ENCODE measurements around the gene RDH13.
"Not testable (repeated sequence)": the region's sequence is repeated elsewhere in the genome, so short reads cannot be mapped to it uniquely, and the experiment has no call there.

The RDH13 gene, protein sequence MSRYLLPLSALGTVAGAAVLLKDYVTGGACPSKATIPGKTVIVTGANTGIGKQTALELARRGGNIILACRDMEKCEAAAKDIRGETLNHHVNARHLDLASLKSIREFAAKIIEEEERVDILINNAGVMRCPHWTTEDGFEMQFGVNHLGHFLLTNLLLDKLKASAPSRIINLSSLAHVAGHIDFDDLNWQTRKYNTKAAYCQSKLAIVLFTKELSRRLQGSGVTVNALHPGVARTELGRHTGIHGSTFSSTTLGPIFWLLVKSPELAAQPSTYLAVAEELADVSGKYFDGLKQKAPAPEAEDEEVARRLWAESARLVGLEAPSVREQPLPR

DNA sequence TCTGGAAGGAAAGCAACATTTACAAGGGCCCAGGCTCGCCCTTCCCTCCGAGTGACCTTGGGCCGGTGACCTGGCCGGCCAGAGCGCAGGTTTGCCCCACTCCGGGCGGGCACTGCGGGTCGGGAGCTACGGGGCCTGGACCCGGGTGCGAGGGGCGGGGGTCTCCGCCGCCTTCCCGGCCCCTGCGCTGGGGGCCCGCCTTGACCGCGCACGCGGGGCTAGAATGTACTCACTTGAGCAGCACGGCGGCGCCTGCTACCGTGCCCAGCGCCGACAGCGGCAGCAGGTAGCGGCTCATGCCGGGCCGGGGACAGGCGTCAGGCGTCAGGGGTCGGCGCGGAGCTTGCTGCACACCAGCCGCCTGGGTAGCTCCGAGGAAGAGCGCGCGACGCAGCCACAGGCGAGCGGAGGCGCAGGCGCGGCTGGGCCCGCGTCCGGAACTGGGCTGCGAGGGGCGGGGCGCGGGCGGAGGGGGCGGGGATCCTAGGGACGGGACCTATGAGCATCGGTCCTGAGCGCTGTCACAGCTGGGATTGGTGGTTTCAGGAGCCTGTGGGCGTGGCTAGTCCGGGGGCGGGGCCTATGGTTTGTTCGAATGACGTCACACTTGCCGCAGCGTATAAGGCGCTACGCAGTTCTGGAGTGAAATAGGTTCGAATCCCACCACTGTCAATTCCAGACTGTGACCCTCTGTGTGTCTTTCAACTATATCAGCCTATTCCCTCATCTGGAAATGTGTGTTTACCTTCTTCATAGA is at the start of gene RDH13:
Gene RDH13 (minus strand): TSS at position 414 of the 757 bp plus-strand sequence. CDS start 116 bp downstream, at position 298.
- peak; percentile 97 for DNase-seq
- Histone ChIP-seq H3K27me3 (ENCODE audit: insufficient read depth, low read depth, severe bottlenecking) (peaks cover 5% of the 10 kb centered on the region), H3K27ac (no peak within 1 kb of the TSS), H3K4me3 (ENCODE audit: low read depth, low read length) (peak within 1 kb of the TSS; percentile 54), H3K9me3 (ENCODE audit: severe bottlenecking) (no peaks in the 10 kb centered on the region), H3K36me3 (peaks cover 11% of the 10 kb centered on the region)
- TF ChIP-seq, protein P1, sequence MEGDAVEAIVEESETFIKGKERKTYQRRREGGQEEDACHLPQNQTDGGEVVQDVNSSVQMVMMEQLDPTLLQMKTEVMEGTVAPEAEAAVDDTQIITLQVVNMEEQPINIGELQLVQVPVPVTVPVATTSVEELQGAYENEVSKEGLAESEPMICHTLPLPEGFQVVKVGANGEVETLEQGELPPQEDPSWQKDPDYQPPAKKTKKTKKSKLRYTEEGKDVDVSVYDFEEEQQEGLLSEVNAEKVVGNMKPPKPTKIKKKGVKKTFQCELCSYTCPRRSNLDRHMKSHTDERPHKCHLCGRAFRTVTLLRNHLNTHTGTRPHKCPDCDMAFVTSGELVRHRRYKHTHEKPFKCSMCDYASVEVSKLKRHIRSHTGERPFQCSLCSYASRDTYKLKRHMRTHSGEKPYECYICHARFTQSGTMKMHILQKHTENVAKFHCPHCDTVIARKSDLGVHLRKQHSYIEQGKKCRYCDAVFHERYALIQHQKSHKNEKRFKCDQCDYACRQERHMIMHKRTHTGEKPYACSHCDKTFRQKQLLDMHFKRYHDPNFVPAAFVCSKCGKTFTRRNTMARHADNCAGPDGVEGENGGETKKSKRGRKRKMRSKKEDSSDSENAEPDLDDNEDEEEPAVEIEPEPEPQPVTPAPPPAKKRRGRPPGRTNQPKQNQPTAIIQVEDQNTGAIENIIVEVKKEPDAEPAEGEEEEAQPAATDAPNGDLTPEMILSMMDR (IDR thresholded peaks at IDR 0.05; ENCODE audit: low read depth, low read length), result no peak

- H3K4me3 ChIP-seq (ENCODE audit: low read depth, low read length), result no peak overlapping the region
- H3K27me3 ChIP-seq (ENCODE audit: insufficient read depth, low read depth, severe bottlenecking), result no peaks in the 10 kb centered on the region
- DNase-seq, result no peak
- peaks cover 6% of the 10 kb centered on the region for H3K36me3 ChIP-seq
- H3K9me3 ChIP-seq (ENCODE audit: severe bottlenecking), result no peaks in the 10 kb centered on the region
- TF ChIP-seq, protein P1 (IDR thresholded peaks at IDR 0.05; ENCODE audit: low read depth, low read length), result no peak
- no peak overlapping the region for H3K27ac ChIP-seq
These were observed 49.4 kb upstream of the RDH13 start for GRCh38 chr19:55112246-55112776.

GRCh38 chr19:55111238-55111831 is 48.4 kb upstream of the RDH13 start:
- no peak for DNase-seq
- TF ChIP-seq, protein P1 (IDR thresholded peaks at IDR 0.05; ENCODE audit: low read depth, low read length), result no peak
- Histone ChIP-seq H3K9me3 (ENCODE audit: severe bottlenecking) (no peaks in the 10 kb centered on the region), H3K27me3 (ENCODE audit: insufficient read depth, low read depth, severe bottlenecking) (no peaks in the 10 kb centered on the region), H3K36me3 (peaks cover 6% of the 10 kb centered on the region), H3K4me3 (ENCODE audit: low read depth, low read length) (no peak overlapping the region), H3K27ac (no peak overlapping the region)

DNA sequence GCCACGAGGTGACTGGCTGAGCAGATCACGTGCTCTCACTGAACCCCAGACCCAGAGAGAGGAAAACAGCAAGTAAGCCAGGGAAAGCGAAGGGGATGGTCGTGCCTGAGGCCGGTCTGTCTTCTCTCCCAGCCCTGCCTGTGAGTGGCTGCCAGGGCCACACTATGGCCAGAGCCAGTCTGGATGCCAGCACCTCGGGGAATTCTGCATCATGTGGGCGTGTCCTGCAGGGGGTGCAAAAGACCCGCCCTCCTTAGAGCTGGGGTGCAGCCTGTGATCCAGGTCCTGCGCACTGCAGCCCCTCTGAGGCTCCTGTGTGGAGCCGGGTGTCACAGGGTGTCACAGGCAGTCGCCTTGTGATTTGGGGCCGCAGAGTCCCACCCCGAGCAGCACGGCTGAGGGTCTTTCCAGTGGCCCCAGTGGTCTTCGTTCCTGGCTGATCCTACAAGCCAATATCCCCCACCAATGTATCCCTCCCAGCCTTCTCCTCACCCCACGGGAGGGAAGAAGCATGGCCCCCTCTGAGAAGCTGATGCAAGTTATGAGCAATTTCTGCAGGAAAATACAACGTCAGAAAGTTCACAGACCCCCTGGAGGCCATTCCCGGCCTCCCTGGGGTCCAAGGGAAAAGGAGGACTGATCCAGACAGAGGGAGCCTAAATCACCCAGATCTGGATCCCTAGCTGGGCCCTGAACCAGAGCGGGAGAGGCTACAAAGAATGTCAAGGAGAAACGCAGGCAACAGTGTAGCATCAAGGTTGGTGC is 46.8 kb upstream of the RDH13 start:
- peaks cover 6% of the 10 kb centered on the region for H3K36me3 ChIP-seq

GRCh38 chr19:55107252-55107651 is 44.3 kb upstream of the RDH13 start:
- not testable (repeated sequence) for H3K27me3 ChIP-seq (ENCODE audit: insufficient read depth, low read depth, severe bottlenecking); H3K9me3 ChIP-seq (ENCODE audit: severe bottlenecking); DNase-seq; H3K27ac ChIP-seq; H3K4me3 ChIP-seq (ENCODE audit: low read depth, low read length)
- H3K36me3 ChIP-seq, result peaks cover 15% of the 10 kb centered on the region

More for the DNA sequence above, 46.8 kb upstream of the RDH13 start:
- DNase-seq, result no peak
- no peak overlapping the region for H3K27ac ChIP-seq
- no peaks in the 10 kb centered on the region for H3K27me3 ChIP-seq (ENCODE audit: insufficient read depth, low read depth, severe bottlenecking)
- no peak overlapping the region for H3K4me3 ChIP-seq (ENCODE audit: low read depth, low read length)
- TF ChIP-seq, protein P1 (IDR thresholded peaks at IDR 0.05; ENCODE audit: low read depth, low read length), result no peak
- H3K9me3 ChIP-seq (ENCODE audit: severe bottlenecking), result no peaks in the 10 kb centered on the region
